Central memory CD8-positive, alpha-beta T cell (primary cell): ENCODE data around the gene LPP.

Experiments
- ATAC-seq: fragments of 150-1000 bp; cut with Tn5 transposase; replicated peaks from 2 replicates; pipeline ENCODE4 v1.10.0; 2022; ENCODE audit warnings: mild to moderate bottlenecking, moderate FRiP score, moderate number of reproducible peaks; ENCODE audit not compliant: poor library complexity, severe bottlenecking; ENCODE audit errors: extremely low read depth
- DNase-seq, 2 donors: peaks; one replicate each; pipeline ENCODE4 v3.0.0; 2021; ENCODE audit warnings: low spot score in 2 of 2
- H3K27ac Mint-ChIP-seq: one replicate; pipeline ENCODE4 v1.8.0; 2022; ENCODE audit warnings: low read depth, mild to moderate bottlenecking, moderate library complexity, mixed read lengths
- H3K27me3 Mint-ChIP-seq: one replicate; pipeline ENCODE4 v1.8.0; 2022; ENCODE audit warnings: mixed read lengths
- H3K36me3 Mint-ChIP-seq: one replicate; pipeline ENCODE4 v1.8.0; 2022; ENCODE audit warnings: mild to moderate bottlenecking, moderate library complexity, mixed read lengths; ENCODE audit not compliant: insufficient read depth
- H3K4me1 Mint-ChIP-seq: one replicate; pipeline ENCODE4 v1.8.0; 2022; ENCODE audit warnings: mixed read lengths
- H3K4me3 Mint-ChIP-seq: one replicate; pipeline ENCODE4 v1.8.0; 2022; ENCODE audit warnings: mild to moderate bottlenecking, moderate library complexity, mixed read lengths
- H3K9me3 Mint-ChIP-seq: one replicate; pipeline ENCODE4 v1.8.0; 2022; ENCODE audit warnings: mixed read lengths

LPP gene

GRCh38 chr3:188516515-188516914 lies 362.6 kb downstream of the LPP start:
- H3K36me3 Mint-ChIP-seq: no peaks in the 10 kb centered on the region
- no peak overlapping the region for H3K4me3 Mint-ChIP-seq
- no peak for ATAC-seq
- no peaks in the 10 kb centered on the region for H3K27me3 Mint-ChIP-seq
- no peak for DNase-seq
- no peak overlapping the region for H3K27ac Mint-ChIP-seq
- H3K4me1 Mint-ChIP-seq: peaks cover 18% of the 10 kb centered on the region
- H3K9me3 Mint-ChIP-seq: no peaks in the 10 kb centered on the region

- DNase-seq (no peak), ATAC-seq (no peak)
- Mint-ChIP-seq H3K4me3 (no peak overlapping the region), H3K27ac (no peak overlapping the region), H3K36me3 (no peaks in the 10 kb centered on the region), H3K9me3 (no peaks in the 10 kb centered on the region), H3K4me1 (peaks cover 12% of the 10 kb centered on the region), H3K27me3 (no peaks in the 10 kb centered on the region)
Measured at GRCh38 chr3:188518416-188518815, 364.5 kb downstream of the LPP start.

GRCh38 chr3:188518835-188519452 lies 365.0 kb downstream of the LPP start:
- Mint-ChIP-seq H3K36me3 (no peaks in the 10 kb centered on the region), H3K27me3 (no peaks in the 10 kb centered on the region), H3K4me1 (peaks cover 12% of the 10 kb centered on the region), H3K4me3 (no peak overlapping the region), H3K27ac (no peak overlapping the region), H3K9me3 (no peaks in the 10 kb centered on the region)
- DNase-seq (no peak), ATAC-seq (no peak)

GRCh38 chr3:188520466-188520865 lies 366.5 kb downstream of the LPP start:
- no peak overlapping the region for H3K4me3 Mint-ChIP-seq
- peaks cover 4% of the 10 kb centered on the region for H3K36me3 Mint-ChIP-seq
- ATAC-seq: no peak
- H3K9me3 Mint-ChIP-seq: no peaks in the 10 kb centered on the region
- no peak overlapping the region for H3K27ac Mint-ChIP-seq
- no peak for DNase-seq
- H3K27me3 Mint-ChIP-seq: no peaks in the 10 kb centered on the region
- H3K4me1 Mint-ChIP-seq: peaks cover 18% of the 10 kb centered on the region

GRCh38 chr3:188522115-188522514 lies 368.2 kb downstream of the LPP start:
- Mint-ChIP-seq H3K9me3 (no peaks in the 10 kb centered on the region), H3K4me1 (peaks cover 23% of the 10 kb centered on the region), H3K27me3 (no peaks in the 10 kb centered on the region), H3K36me3 (peaks cover 6% of the 10 kb centered on the region), H3K4me3 (no peak overlapping the region), H3K27ac (no peak overlapping the region)
- DNase-seq (no peak), ATAC-seq (no peak)

- ATAC-seq (no peak), DNase-seq (no peak)
- Mint-ChIP-seq H3K27me3 (no peaks in the 10 kb centered on the region), H3K4me1 (peaks cover 23% of the 10 kb centered on the region), H3K27ac (no peak overlapping the region), H3K36me3 (peaks cover 6% of the 10 kb centered on the region), H3K9me3 (no peaks in the 10 kb centered on the region), H3K4me3 (no peak overlapping the region)
Measured at GRCh38 chr3:188523291-188523690, 369.3 kb downstream of the LPP start.

- Mint-ChIP-seq H3K27me3 (no peaks in the 10 kb centered on the region), H3K4me1 (peaks cover 23% of the 10 kb centered on the region), H3K9me3 (no peaks in the 10 kb centered on the region), H3K4me3 (no peak overlapping the region), H3K27ac (no peak overlapping the region), H3K36me3 (peaks cover 6% of the 10 kb centered on the region)
- ATAC-seq (no peak), DNase-seq (no peak)
Measured at GRCh38 chr3:188524052-188524451, 370.1 kb downstream of the LPP start.

GRCh38 chr3:188526057-188526456 lies 372.1 kb downstream of the LPP start:
- no peak overlapping the region for H3K4me3 Mint-ChIP-seq
- no peak for ATAC-seq
- no peak for DNase-seq
- H3K4me1 Mint-ChIP-seq: peaks cover 17% of the 10 kb centered on the region
- no peaks in the 10 kb centered on the region for H3K9me3 Mint-ChIP-seq
- H3K27me3 Mint-ChIP-seq: no peaks in the 10 kb centered on the region
- H3K27ac Mint-ChIP-seq: peak overlapping the region; percentile 74
- peaks cover 6% of the 10 kb centered on the region for H3K36me3 Mint-ChIP-seq

GRCh38 chr3:188527389-188527788 lies 373.4 kb downstream of the LPP start:
- ATAC-seq (no peak), DNase-seq (no peak)
- H3K27me3 Mint-ChIP-seq: no peaks in the 10 kb centered on the region
- peaks cover 17% of the 10 kb centered on the region for H3K4me1 Mint-ChIP-seq
- H3K27ac Mint-ChIP-seq: no peak overlapping the region
- no peaks in the 10 kb centered on the region for H3K9me3 Mint-ChIP-seq
- H3K36me3 Mint-ChIP-seq: peaks cover 6% of the 10 kb centered on the region
- H3K4me3 Mint-ChIP-seq: no peak overlapping the region

- Mint-ChIP-seq H3K27ac (no peak overlapping the region), H3K4me1 (peaks cover 24% of the 10 kb centered on the region), H3K9me3 (no peaks in the 10 kb centered on the region), H3K4me3 (no peak overlapping the region), H3K27me3 (no peaks in the 10 kb centered on the region), H3K36me3 (peaks cover 6% of the 10 kb centered on the region)
- no peak for ATAC-seq
- no peak for DNase-seq
Measured at GRCh38 chr3:188528396-188528795, 374.4 kb downstream of the LPP start.

GRCh38 chr3:188529228-188529627 lies 375.3 kb downstream of the LPP start:
- no peak for ATAC-seq
- no peaks in the 10 kb centered on the region for H3K9me3 Mint-ChIP-seq

GRCh38 chr3:188530226-188530625 lies 376.3 kb downstream of the LPP start:
- Mint-ChIP-seq H3K27me3 (no peaks in the 10 kb centered on the region), H3K27ac (no peak overlapping the region), H3K36me3 (peaks cover 4% of the 10 kb centered on the region), H3K9me3 (no peaks in the 10 kb centered on the region), H3K4me1 (peaks cover 21% of the 10 kb centered on the region), H3K4me3 (no peak overlapping the region)
- ATAC-seq (no peak), DNase-seq (no peak)

More at GRCh38 chr3:188529228-188529627, 375.3 kb downstream of the LPP start:
- H3K4me1 Mint-ChIP-seq: peaks cover 26% of the 10 kb centered on the region
- no peaks in the 10 kb centered on the region for H3K27me3 Mint-ChIP-seq
- DNase-seq: no peak
- peaks cover 6% of the 10 kb centered on the region for H3K36me3 Mint-ChIP-seq
- no peak overlapping the region for H3K4me3 Mint-ChIP-seq
- H3K27ac Mint-ChIP-seq: no peak overlapping the region

- Mint-ChIP-seq H3K9me3 (no peaks in the 10 kb centered on the region), H3K4me1 (peaks cover 13% of the 10 kb centered on the region), H3K27me3 (no peaks in the 10 kb centered on the region), H3K4me3 (no peak overlapping the region), H3K27ac (no peak overlapping the region), H3K36me3 (no peaks in the 10 kb centered on the region)
- DNase-seq: no peak
- no peak for ATAC-seq
Measured at GRCh38 chr3:188531210-188531609, 377.3 kb downstream of the LPP start.
